GM23338 (cell line): Measurements from ENCODE around the gene FER. TPM values are rescaled to one million over a fixed set of nuclear protein-coding genes. Genes with fewer than 3 reads are reported as not detected.

Experiments
- ATAC-seq: fragments of 200-7000 bp; cut with Tn5 transposase; 3 replicates; pipeline ENCODE4 v1.9.1; 2020
- DNase-seq: peaks from one replicate; pipeline ENCODE4 v3.0.0-alpha.2; 2015; ENCODE audit warnings: low spot score
- H2AFZ ChIP-seq: fragments of 200-600 bp; sonication (generic); 2 replicates; pipeline ENCODE4 v1.8.0; 2016; ENCODE audit warnings: antibody characterized with exemption, mild to moderate bottlenecking, moderate library complexity
- H3F3A ChIP-seq: fragments of 200-600 bp; sonication (generic); replicated peaks from 2 replicates; pipeline ENCODE4 v1.8.0; 2017; ENCODE audit warnings: antibody characterized with exemption, mixed run types, low read depth
- H3K27ac ChIP-seq: fragments of 200-600 bp; sonication (generic); 2 replicates; pipeline ENCODE4 v1.6.1; 2016; ENCODE audit warnings: low read depth
- H3K27me3 ChIP-seq: fragments of 200-600 bp; sonication (generic); 2 replicates; pipeline ENCODE4 v1.8.0; 2016; ENCODE audit warnings: mild to moderate bottlenecking, mixed run types, moderate library complexity; ENCODE audit not compliant: insufficient read depth
- H3K36me3 ChIP-seq: fragments of 200-600 bp; sonication (generic); 2 replicates; pipeline ENCODE4 v1.8.0; 2016; ENCODE audit warnings: mild to moderate bottlenecking; ENCODE audit not compliant: insufficient read depth
- H3K4me1 ChIP-seq: fragments of 200-600 bp; sonication (generic); 2 replicates; pipeline ENCODE4 v1.8.0; 2016; ENCODE audit warnings: mild to moderate bottlenecking, moderate library complexity; ENCODE audit not compliant: insufficient read depth
- H3K4me2 ChIP-seq: fragments of 200-600 bp; sonication (generic); 2 replicates; pipeline ENCODE4 v1.7.1; 2017; ENCODE audit warnings: mixed run types
- H3K4me3 ChIP-seq: fragments of 200-600 bp; sonication (generic); 2 replicates; pipeline ENCODE4 v1.6.1; 2016; ENCODE audit warnings: mixed run types
- H3K79me2 ChIP-seq: fragments of 200-600 bp; sonication (generic); replicated peaks from 2 replicates; pipeline ENCODE4 v1.8.0; 2017; ENCODE audit warnings: mild to moderate bottlenecking; ENCODE audit not compliant: insufficient read depth
- H3K9me2 ChIP-seq: fragments of 200-600 bp; sonication (generic); 2 replicates; pipeline ENCODE4 v1.8.0; 2017; ENCODE audit not compliant: insufficient read depth
- H4K20me1 ChIP-seq: fragments of 200-600 bp; sonication (generic); replicated peaks from 2 replicates; pipeline ENCODE4 v1.8.0; 2017; ENCODE audit warnings: mild to moderate bottlenecking; ENCODE audit not compliant: insufficient read depth
- H3K27ac Mint-ChIP-seq: 2 replicates; pipeline ENCODE4 v1.8.0; 2020; ENCODE audit warnings: inconsistent platforms, mild to moderate bottlenecking, moderate library complexity, mixed read lengths
- H3K27me3 Mint-ChIP-seq: 3 replicates; pipeline ENCODE4 v1.8.0; 2022; ENCODE audit warnings: low read depth, mild to moderate bottlenecking, moderate library complexity, mixed read lengths, inconsistent platforms; ENCODE audit not compliant: insufficient read depth, poor library complexity
- H3K36me3 Mint-ChIP-seq: 3 replicates; pipeline ENCODE4 v1.8.0; 2021; ENCODE audit warnings: low read depth, mild to moderate bottlenecking, inconsistent platforms, moderate library complexity, mixed read lengths
- H3K4me1 Mint-ChIP-seq: 3 replicates; pipeline ENCODE4 v1.8.0; 2020; ENCODE audit warnings: mild to moderate bottlenecking, inconsistent platforms, mixed read lengths
- H3K4me3 Mint-ChIP-seq: 3 replicates; pipeline ENCODE4 v1.8.0; 2021; ENCODE audit warnings: moderate library complexity, mild to moderate bottlenecking, inconsistent platforms, mixed read lengths
- H3K9me3 Mint-ChIP-seq: 3 replicates; pipeline ENCODE4 v1.8.0; 2020; ENCODE audit warnings: moderate library complexity, mild to moderate bottlenecking, inconsistent platforms, mixed read lengths
- CREB1 ChIP-seq: fragments of 250-450 bp; sonication (Bioruptor Pico); IDR thresholded peaks from 2 replicates; pipeline ENCODE4 v1.5.0; 2020; ENCODE audit warnings: low read depth, mild to moderate bottlenecking, moderate library complexity
- EZH2phosphoT487 ChIP-seq: fragments of 200-600 bp; sonication (generic); IDR thresholded peaks from one replicate; pipeline ENCODE4 v1.8.1; 2018; ENCODE audit warnings: antibody characterized with exemption; ENCODE audit not compliant: unreplicated experiment
- JUNB ChIP-seq: IDR thresholded peaks from one replicate; pipeline ENCODE4 v1.6.1; 2016; ENCODE audit warnings: antibody characterized with exemption; ENCODE audit not compliant: unreplicated experiment
- ZNF114 ChIP-seq: fragments of 250-450 bp; sonication (Bioruptor Pico); IDR thresholded peaks from 2 replicates; pipeline ENCODE4 v1.5.0; 2020; ENCODE audit warnings: mild to moderate bottlenecking, moderate library complexity
- ZNF331 ChIP-seq: fragments of 250-450 bp; sonication (Bioruptor Pico); IDR thresholded peaks from 2 replicates; pipeline ENCODE4 v1.5.0; 2020; ENCODE audit warnings: low read depth, mild to moderate bottlenecking, moderate library complexity
- polyA plus RNA-seq: library from polyadenylated mRNA; unstranded; fragments of >200 nt; fragmentation: Nextera tagmentation; extraction: Ambion mirVana; gene quantifications from 2 replicates; pipeline ENCODE4 v1.2.1, GENCODE V29; 2016
- total RNA-seq: library from RNA; depleted of rRNA; stranded (reverse); fragments of >200 nt; shearing (Covaris generic); gene quantifications from 2 replicates; pipeline ENCODE4 v1.2.3, GENCODE V29; 2014
- TF ChIP-seq, protein P1 (sequence below): fragments of 250-450 bp; sonication (Bioruptor Pico); IDR thresholded peaks from 2 replicates; pipeline ENCODE4 v1.5.0; 2020; ENCODE audit warnings: mild to moderate bottlenecking, moderate library complexity
- TF ChIP-seq, protein P2 (sequence below): IDR thresholded peaks from 2 replicates; pipeline ENCODE4 v1.6.1; 2016; ENCODE audit warnings: antibody characterized with exemption

FER gene
- total and polyA plus RNA-seq, 2 experiments from 2014 or later: 17.4 to 34.8 TPM

DNA sequence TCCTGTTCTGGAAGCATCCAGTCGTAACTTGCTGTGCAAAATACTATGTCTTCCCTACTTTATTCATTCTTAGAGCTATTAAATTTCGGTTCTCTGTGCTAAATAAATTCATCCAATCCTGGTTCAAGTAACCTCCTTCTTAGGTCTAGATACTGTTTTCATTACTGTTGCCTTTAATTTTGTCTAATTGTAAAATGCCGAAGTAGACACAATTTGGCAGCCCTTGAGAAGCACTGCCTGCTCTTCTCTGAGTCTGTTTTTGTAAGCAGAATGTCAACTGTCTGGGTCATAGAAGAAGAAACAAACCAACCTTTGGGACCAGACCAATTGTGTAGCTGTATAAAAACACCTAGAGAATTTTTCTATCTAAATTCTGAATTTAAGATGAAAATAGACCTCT lies 412.8 kb downstream of the FER start (continued):
- TF ChIP-seq, protein P1, sequence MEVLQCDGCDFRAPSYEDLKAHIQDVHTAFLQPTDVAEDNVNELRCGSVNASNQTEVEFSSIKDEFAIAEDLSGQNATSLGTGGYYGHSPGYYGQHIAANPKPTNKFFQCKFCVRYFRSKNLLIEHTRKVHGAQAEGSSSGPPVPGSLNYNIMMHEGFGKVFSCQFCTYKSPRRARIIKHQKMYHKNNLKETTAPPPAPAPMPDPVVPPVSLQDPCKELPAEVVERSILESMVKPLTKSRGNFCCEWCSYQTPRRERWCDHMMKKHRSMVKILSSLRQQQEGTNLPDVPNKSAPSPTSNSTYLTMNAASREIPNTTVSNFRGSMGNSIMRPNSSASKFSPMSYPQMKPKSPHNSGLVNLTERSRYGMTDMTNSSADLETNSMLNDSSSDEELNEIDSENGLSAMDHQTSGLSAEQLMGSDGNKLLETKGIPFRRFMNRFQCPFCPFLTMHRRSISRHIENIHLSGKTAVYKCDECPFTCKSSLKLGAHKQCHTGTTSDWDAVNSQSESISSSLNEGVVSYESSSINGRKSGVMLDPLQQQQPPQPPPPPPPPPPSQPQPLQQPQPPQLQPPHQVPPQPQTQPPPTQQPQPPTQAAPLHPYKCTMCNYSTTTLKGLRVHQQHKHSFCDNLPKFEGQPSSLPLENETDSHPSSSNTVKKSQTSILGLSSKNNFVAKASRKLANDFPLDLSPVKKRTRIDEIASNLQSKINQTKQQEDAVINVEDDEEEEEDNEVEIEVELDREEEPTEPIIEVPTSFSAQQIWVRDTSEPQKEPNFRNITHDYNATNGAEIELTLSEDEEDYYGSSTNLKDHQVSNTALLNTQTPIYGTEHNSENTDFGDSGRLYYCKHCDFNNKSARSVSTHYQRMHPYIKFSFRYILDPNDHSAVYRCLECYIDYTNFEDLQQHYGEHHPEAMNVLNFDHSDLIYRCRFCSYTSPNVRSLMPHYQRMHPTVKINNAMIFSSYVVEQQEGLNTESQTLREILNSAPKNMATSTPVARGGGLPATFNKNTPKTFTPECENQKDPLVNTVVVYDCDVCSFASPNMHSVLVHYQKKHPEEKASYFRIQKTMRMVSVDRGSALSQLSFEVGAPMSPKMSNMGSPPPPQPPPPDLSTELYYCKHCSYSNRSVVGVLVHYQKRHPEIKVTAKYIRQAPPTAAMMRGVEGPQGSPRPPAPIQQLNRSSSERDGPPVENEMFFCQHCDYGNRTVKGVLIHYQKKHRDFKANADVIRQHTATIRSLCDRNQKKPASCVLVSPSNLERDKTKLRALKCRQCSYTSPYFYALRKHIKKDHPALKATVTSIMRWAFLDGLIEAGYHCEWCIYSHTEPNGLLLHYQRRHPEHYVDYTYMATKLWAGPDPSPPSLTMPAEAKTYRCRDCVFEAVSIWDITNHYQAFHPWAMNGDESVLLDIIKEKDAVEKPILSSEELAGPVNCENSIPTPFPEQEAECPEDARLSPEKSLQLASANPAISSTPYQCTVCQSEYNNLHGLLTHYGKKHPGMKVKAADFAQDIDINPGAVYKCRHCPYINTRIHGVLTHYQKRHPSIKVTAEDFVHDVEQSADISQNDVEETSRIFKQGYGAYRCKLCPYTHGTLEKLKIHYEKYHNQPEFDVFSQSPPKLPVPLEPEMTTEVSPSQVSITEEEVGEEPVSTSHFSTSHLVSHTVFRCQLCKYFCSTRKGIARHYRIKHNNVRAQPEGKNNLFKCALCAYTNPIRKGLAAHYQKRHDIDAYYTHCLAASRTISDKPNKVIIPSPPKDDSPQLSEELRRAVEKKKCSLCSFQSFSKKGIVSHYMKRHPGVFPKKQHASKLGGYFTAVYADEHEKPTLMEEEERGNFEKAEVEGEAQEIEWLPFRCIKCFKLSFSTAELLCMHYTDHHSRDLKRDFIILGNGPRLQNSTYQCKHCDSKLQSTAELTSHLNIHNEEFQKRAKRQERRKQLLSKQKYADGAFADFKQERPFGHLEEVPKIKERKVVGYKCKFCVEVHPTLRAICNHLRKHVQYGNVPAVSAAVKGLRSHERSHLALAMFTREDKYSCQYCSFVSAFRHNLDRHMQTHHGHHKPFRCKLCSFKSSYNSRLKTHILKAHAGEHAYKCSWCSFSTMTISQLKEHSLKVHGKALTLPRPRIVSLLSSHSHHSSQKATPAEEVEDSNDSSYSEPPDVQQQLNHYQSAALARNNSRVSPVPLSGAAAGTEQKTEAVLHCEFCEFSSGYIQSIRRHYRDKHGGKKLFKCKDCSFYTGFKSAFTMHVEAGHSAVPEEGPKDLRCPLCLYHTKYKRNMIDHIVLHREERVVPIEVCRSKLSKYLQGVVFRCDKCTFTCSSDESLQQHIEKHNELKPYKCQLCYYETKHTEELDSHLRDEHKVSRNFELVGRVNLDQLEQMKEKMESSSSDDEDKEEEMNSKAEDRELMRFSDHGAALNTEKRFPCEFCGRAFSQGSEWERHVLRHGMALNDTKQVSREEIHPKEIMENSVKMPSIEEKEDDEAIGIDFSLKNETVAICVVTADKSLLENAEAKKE (CRISPR knock-in tag): no peak
- TF ChIP-seq EZH2phosphoT487: no peak
- no peak for TF ChIP-seq JUNB
- no peak for TF ChIP-seq ZNF114 (CRISPR knock-in tag)

DNA sequence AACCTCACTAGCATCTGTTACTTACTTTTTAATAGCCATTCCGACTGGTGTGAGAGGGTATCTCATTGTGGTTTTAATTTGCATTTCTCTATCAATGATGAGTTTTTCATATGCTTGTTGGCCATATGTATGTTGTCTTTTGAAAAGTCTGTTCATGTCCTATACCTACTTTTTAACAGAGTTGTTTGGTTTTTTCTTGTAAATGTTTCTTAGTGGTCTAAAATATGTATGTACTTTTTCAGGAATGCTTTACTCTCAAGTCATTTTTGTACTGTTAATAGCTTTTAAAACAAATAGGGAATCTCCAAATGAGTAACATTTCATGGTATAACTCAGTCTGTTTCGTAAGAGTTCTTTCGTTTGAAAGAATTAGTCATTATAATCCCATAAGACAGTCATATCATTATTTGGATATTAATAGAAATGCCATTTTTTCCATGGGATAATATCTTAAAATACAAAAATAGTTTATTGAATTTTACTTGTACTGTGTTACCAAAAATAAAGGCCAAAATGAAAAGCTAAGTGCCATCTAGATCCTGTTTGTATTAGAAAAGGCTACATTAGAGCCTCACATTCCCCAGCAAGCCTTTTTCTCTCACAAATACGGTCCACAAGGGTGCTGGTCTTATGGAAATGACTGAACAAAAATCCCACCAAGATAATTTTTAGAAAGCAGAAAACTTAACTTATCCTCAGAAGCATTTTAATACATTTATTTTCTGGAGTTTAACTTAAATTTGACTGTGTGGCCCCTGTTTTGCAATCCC lies 414.4 kb downstream of the FER start:
- H3K27ac Mint-ChIP-seq: no peak overlapping the region
- Histone ChIP-seq H3F3A (no peaks in the 10 kb centered on the region), H3K27ac (no peak overlapping the region), H3K9me2 (no peaks in the 10 kb centered on the region; the same call in 1 of the 2 replicates), H3K4me2 (no peak overlapping the region), H4K20me1 (no peaks in the 10 kb centered on the region), H3K79me2 (no peaks in the 10 kb centered on the region), H3K36me3 (no peaks in the 10 kb centered on the region), H3K27me3 (no peaks in the 10 kb centered on the region), H3K4me3 (no peak overlapping the region), H3K4me1 (no peaks in the 10 kb centered on the region), H2AFZ (no peak overlapping the region)
- no peak overlapping the region for H3K4me3 Mint-ChIP-seq
- peaks cover 1% of the 10 kb centered on the region for H3K27me3 Mint-ChIP-seq
- H3K4me1 Mint-ChIP-seq: no peaks in the 10 kb centered on the region
- H3K36me3 Mint-ChIP-seq: no peaks in the 10 kb centered on the region
- no peaks in the 10 kb centered on the region for H3K9me3 Mint-ChIP-seq
- ATAC-seq (no peak), DNase-seq (no peak)
- no peak for TF ChIP-seq JUNB
- no peak for TF ChIP-seq ZNF114 (CRISPR knock-in tag)
- TF ChIP-seq, protein P1 (CRISPR knock-in tag): no peak
- no peak for TF ChIP-seq ZNF331 (CRISPR knock-in tag)
- TF ChIP-seq, protein P2, sequence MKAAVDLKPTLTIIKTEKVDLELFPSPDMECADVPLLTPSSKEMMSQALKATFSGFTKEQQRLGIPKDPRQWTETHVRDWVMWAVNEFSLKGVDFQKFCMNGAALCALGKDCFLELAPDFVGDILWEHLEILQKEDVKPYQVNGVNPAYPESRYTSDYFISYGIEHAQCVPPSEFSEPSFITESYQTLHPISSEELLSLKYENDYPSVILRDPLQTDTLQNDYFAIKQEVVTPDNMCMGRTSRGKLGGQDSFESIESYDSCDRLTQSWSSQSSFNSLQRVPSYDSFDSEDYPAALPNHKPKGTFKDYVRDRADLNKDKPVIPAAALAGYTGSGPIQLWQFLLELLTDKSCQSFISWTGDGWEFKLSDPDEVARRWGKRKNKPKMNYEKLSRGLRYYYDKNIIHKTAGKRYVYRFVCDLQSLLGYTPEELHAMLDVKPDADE: no peak
- no peak for TF ChIP-seq CREB1 (CRISPR knock-in tag)
